Gastrocnemius medialis (tissue), 4 donors: ENCODE data around the gene ACSL6. TPM values are rescaled to one million over a fixed set of nuclear protein-coding genes. Genes with fewer than 3 reads are reported as not detected.
"Not testable (repeated sequence)": the region's sequence is repeated elsewhere in the genome, so short reads cannot be mapped to it uniquely, and the experiment has no call there.

Source experiments
- ATAC-seq, 2 donors: fragments of 150-250 bp; one replicate each; pipeline ENCODE4 v1.9.1; 2016
- DNase-seq, 2 donors: peaks; one replicate each; pipeline ENCODE4 v3.0.0-alpha.2; 2019
- H3K27ac ChIP-seq, 4 donors: fragments of 200-600 bp; sonication (generic); 1 replicate in 1 of 4; 2 replicates in 3 of 4; pipeline ENCODE4 v1.5.1; 2016 to 2018; ENCODE audit warnings: mild to moderate bottlenecking in 2 of 4, moderate library complexity in 1 of 4
- H3K27me3 ChIP-seq, 3 donors: fragments of 200-600 bp; sonication (generic) in 2 of 3; 1 replicate in 1 of 3; 2 replicates in 2 of 3; pipeline versions ENCODE4 v1.5.1 to v1.6.0; 2016 to 2019; ENCODE audit warnings: mild to moderate bottlenecking in 1 of 3, moderate library complexity in 1 of 3
- H3K36me3 ChIP-seq, 2 donors: fragments of 200-600 bp; sonication (generic) in 1 of 2; one replicate each; pipeline ENCODE4 v1.5.1; 2017 to 2018
- H3K4me1 ChIP-seq, 2 donors: fragments of 200-600 bp; sonication (generic) in 1 of 2; one replicate each; pipeline ENCODE4 v1.5.1; 2016 to 2017; ENCODE audit warnings: mild to moderate bottlenecking in 2 of 2
- H3K4me3 ChIP-seq, 4 donors: fragments of 200-600 bp; sonication (generic) in 3 of 4; 1 replicate in 1 of 4; 2 replicates in 3 of 4; pipeline ENCODE4 v1.5.1; 2016 to 2019; ENCODE audit warnings: mild to moderate bottlenecking in 2 of 4
- H3K9me3 ChIP-seq, 3 donors: fragments of 200-600 bp; sonication (generic) in 2 of 3; 1 replicate in 1 of 3; 2 replicates in 2 of 3; pipeline ENCODE4 v1.5.1; 2016 to 2019
- CTCF ChIP-seq, 5 experiments: fragments of 450-650 bp in 3 of 5; fragments of 200-600 bp in 2 of 5; sonication (generic) in 2 of 5; IDR thresholded peaks in 4 of 5; conservative IDR thresholded peaks in 1 of 5; 1 replicate in 4 of 5; 2 replicates in 1 of 5; pipeline ENCODE4 v1.5.1; 2016 to 2019; ENCODE audit warnings: antibody characterized with exemption in 5 of 5, mild to moderate bottlenecking in 3 of 5, moderate library complexity in 3 of 5
- POLR2A ChIP-seq, 2 donors: fragments of 450-650 bp; IDR thresholded peaks; one replicate each; pipeline ENCODE4 v1.6.1; 2017; ENCODE audit warnings: antibody characterized with exemption in 2 of 2, mild to moderate bottlenecking in 2 of 2, moderate library complexity in 2 of 2
- in situ Hi-C, 4 donors: fragments of 200-750 bp; cut with MboI; loops; one replicate each; pipeline versions ENCODE4 v1.15.0 to v1.8.0; 2017; ENCODE audit warnings: low sequenced_read_pairs in 4 of 4
- intact Hi-C: fragments of 100-400 bp; cut with DNase I; formaldehyde crosslinking; loops from one replicate; pipeline ENCODE4 v1.15.1; 2023; ENCODE audit warnings: low total_unique reads
- total RNA-seq, 4 donors: library from RNA; depleted of rRNA; stranded (reverse); fragments of >200 nt; gene quantifications; one replicate each; pipeline versions ENCODE4 v1.1.0 to v1.2.3, GENCODE V29; 2016

Gene ACSL6
- total RNA-seq, 4 donors from 2014 or later = 0.29 to 0.71 (median 0.36) TPM

- ATAC-seq = no peak
- Histone ChIP-seq H3K4me1 (no peaks in the 10 kb centered on the region), H3K27me3 (no peaks in the 10 kb centered on the region), H3K27ac (no peak overlapping the region), H3K9me3 (no peaks in the 10 kb centered on the region), H3K36me3 (no peaks in the 10 kb centered on the region), H3K4me3 (no peak overlapping the region)
- intact Hi-C loops = no loop called here
- no peak for DNase-seq
- in situ Hi-C loops = no loop called here
- TF ChIP-seq CTCF (IDR thresholded peaks at IDR 0.05 in 4 of 5, conservative IDR thresholded peaks at IDR 0.05 in 1 of 5) = no peak
- no peak for TF ChIP-seq POLR2A (IDR thresholded peaks at IDR 0.05)
Observed at GRCh38 chr5:131926168-131926567, 85.3 kb downstream of the ACSL6 start.

- no peaks in the 10 kb centered on the region for H3K27me3 ChIP-seq
- DNase-seq = no peak
- H3K36me3 ChIP-seq = no peaks in the 10 kb centered on the region
- ATAC-seq = no peak
- in situ Hi-C loops (no loop called here), intact Hi-C loops (no loop called here)
- H3K27ac ChIP-seq = no peak overlapping the region
- TF ChIP-seq POLR2A (IDR thresholded peaks at IDR 0.05) = no peak
- no peak for TF ChIP-seq CTCF (IDR thresholded peaks at IDR 0.05 in 4 of 5, conservative IDR thresholded peaks at IDR 0.05 in 1 of 5)
- no peaks in the 10 kb centered on the region for H3K4me1 ChIP-seq
- no peak overlapping the region for H3K4me3 ChIP-seq
- no peaks in the 10 kb centered on the region for H3K9me3 ChIP-seq
Observed at GRCh38 chr5:131916481-131916880, 95.0 kb downstream of the ACSL6 start.

- TF ChIP-seq CTCF (IDR thresholded peaks at IDR 0.05 in 4 of 5, conservative IDR thresholded peaks at IDR 0.05 in 1 of 5) = no peak
- no peak for TF ChIP-seq POLR2A (IDR thresholded peaks at IDR 0.05)
- ATAC-seq = no peak
- H3K27ac ChIP-seq = no peak overlapping the region
- no peaks in the 10 kb centered on the region for H3K9me3 ChIP-seq
- H3K27me3 ChIP-seq = no peaks in the 10 kb centered on the region
- no peaks in the 10 kb centered on the region for H3K4me1 ChIP-seq
- no peak for DNase-seq
- no peaks in the 10 kb centered on the region for H3K36me3 ChIP-seq
- H3K4me3 ChIP-seq = no peak overlapping the region
- in situ Hi-C loops = no loop called here
- intact Hi-C loops = no loop called here
Observed at GRCh38 chr5:131914472-131914871, 97.0 kb downstream of the ACSL6 start.

GRCh38 chr5:131913603-131914002, 97.9 kb downstream of the ACSL6 start:
- H3K9me3 ChIP-seq = no peaks in the 10 kb centered on the region
- H3K4me1 ChIP-seq = no peaks in the 10 kb centered on the region
- no peak overlapping the region for H3K4me3 ChIP-seq
- TF ChIP-seq CTCF (IDR thresholded peaks at IDR 0.05 in 4 of 5, conservative IDR thresholded peaks at IDR 0.05 in 1 of 5) = no peak
- TF ChIP-seq POLR2A (IDR thresholded peaks at IDR 0.05) = no peak
- H3K27me3 ChIP-seq = no peaks in the 10 kb centered on the region
- ATAC-seq (no peak), DNase-seq (no peak)
- H3K36me3 ChIP-seq = no peaks in the 10 kb centered on the region
- in situ Hi-C loops (no loop called here), intact Hi-C loops (no loop called here)
- H3K27ac ChIP-seq = no peak overlapping the region

GRCh38 chr5:131906668-131907067, 104.8 kb downstream of the ACSL6 start:
- intact Hi-C loops = no loop called here
- ATAC-seq (no peak), DNase-seq (no peak)
- Histone ChIP-seq H3K27ac (no peak overlapping the region), H3K4me3 (no peak overlapping the region), H3K36me3 (no peaks in the 10 kb centered on the region), H3K9me3 (no peaks in the 10 kb centered on the region), H3K27me3 (no peaks in the 10 kb centered on the region), H3K4me1 (no peaks in the 10 kb centered on the region)
- no peak for TF ChIP-seq CTCF (IDR thresholded peaks at IDR 0.05 in 4 of 5, conservative IDR thresholded peaks at IDR 0.05 in 1 of 5)
- no peak for TF ChIP-seq POLR2A (IDR thresholded peaks at IDR 0.05)
- in situ Hi-C loops = no loop called here

- H3K27ac ChIP-seq, H3K9me3 ChIP-seq, H3K4me3 ChIP-seq, H3K27me3 ChIP-seq, H3K4me1 ChIP-seq, H3K36me3 ChIP-seq, ATAC-seq, intact Hi-C loops, in situ Hi-C loops, DNase-seq: not testable (repeated sequence)
Observed at GRCh38 chr5:131902266-131902665, 109.2 kb downstream of the ACSL6 start.
